ENCODE results near the gene SP9. TPM values are rescaled to one million over a fixed set of nuclear protein-coding genes. Genes with fewer than 3 reads are reported as not detected.

Gene SP9
- total RNA-seq, 1 donor from 2014 or later = not detected

- DNase-seq = peak; percentile 51
- H3K4me3 Mint-ChIP-seq = no peak overlapping the region
- H3K27ac Mint-ChIP-seq = no peak overlapping the region
- intact Hi-C loops (cut with micrococcal nuclease) = loop anchor here (10.0 kb wide), 1 partner anchor 174 kb away; no protein-coding TSS in a partner anchor
- peaks cover 10% of the 10 kb centered on the region for H3K9me3 Mint-ChIP-seq
- H3K27me3 Mint-ChIP-seq = peaks cover 88% of the 10 kb centered on the region
- H3K36me3 Mint-ChIP-seq (ENCODE audit: low read depth) = peaks cover 4% of the 10 kb centered on the region
- H3K4me1 Mint-ChIP-seq = peaks cover 23% of the 10 kb centered on the region
Observed at GRCh38 chr2:174328114-174328960, 6.4 kb upstream of the SP9 start.

DNA sequence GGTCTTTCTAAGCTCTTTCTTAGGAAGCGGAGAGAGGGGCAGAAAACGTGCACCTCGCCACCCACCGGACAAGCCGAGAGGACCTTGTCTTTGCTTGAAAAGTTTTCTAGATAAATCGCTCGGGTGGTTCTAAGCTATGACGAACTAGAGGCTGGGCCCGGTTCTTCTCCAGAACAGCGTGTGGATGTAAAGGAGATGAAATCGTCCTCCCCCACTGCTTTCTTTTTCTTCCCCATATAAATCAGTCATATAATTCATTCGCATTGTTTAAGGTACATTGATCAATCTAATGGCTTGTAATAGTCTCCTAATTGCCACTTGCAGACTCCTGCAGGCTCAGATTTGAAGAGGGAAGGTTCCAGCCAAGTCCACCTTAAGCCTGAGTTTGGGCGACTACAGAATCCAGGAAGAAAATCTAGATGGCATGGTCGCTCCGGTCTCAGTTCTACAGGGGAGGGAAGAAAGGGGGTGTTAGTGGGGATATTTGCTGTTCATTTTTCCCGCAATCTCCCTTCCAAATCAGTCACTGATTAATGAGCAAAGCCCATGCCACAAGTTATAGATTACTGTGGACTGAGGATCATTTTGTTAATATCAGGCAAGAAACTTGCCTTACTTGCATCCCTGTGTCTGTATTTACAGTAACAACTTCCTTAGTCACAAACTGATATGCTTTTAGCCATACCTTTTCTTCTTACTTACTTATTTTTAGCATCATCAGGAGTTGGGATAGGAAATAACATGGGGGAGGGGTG is 5.6 kb upstream of the SP9 start:
- H3K27ac Mint-ChIP-seq = no peak overlapping the region
- H3K9me3 Mint-ChIP-seq = peaks cover 10% of the 10 kb centered on the region
- no peak overlapping the region for H3K4me3 Mint-ChIP-seq
- DNase-seq = peak; percentile 58
- peaks cover 31% of the 10 kb centered on the region for H3K4me1 Mint-ChIP-seq
- intact Hi-C loops (cut with micrococcal nuclease) = loop anchor here (10.0 kb wide), 1 partner anchor 174 kb away; no protein-coding TSS in a partner anchor
- peaks cover 93% of the 10 kb centered on the region for H3K27me3 Mint-ChIP-seq
- H3K36me3 Mint-ChIP-seq (ENCODE audit: low read depth) = peaks cover 4% of the 10 kb centered on the region

GRCh38 chr2:174330945-174331594 is 3.7 kb upstream of the SP9 start:
- H3K4me1 Mint-ChIP-seq = peaks cover 35% of the 10 kb centered on the region
- peaks cover 84% of the 10 kb centered on the region for H3K27me3 Mint-ChIP-seq
- no peak overlapping the region for H3K4me3 Mint-ChIP-seq
- DNase-seq = peak; percentile 56
- intact Hi-C loops (cut with micrococcal nuclease) = loop anchor here (5.0 to 10.0 kb wide), 4 partner anchors 446 to 1831 kb away; partner anchors contain the start of gene EVX2
- no peak overlapping the region for H3K27ac Mint-ChIP-seq
- peaks cover 6% of the 10 kb centered on the region for H3K36me3 Mint-ChIP-seq (ENCODE audit: low read depth)
- peaks cover 10% of the 10 kb centered on the region for H3K9me3 Mint-ChIP-seq

- peaks cover 34% of the 10 kb centered on the region for H3K4me1 Mint-ChIP-seq
- DNase-seq = peak; percentile 54
- no peak overlapping the region for H3K27ac Mint-ChIP-seq
- peaks cover 10% of the 10 kb centered on the region for H3K9me3 Mint-ChIP-seq
- intact Hi-C loops (cut with micrococcal nuclease) = loop anchor here (1.0 to 10.0 kb wide), 5 partner anchors 10 to 1831 kb away; partner anchors contain the start of gene EVX2
- H3K27me3 Mint-ChIP-seq = peaks cover 81% of the 10 kb centered on the region
- no peak overlapping the region for H3K4me3 Mint-ChIP-seq
- H3K36me3 Mint-ChIP-seq (ENCODE audit: low read depth) = peaks cover 6% of the 10 kb centered on the region
Observed at GRCh38 chr2:174331595-174332216, 3.0 kb upstream of the SP9 start.

DNA sequence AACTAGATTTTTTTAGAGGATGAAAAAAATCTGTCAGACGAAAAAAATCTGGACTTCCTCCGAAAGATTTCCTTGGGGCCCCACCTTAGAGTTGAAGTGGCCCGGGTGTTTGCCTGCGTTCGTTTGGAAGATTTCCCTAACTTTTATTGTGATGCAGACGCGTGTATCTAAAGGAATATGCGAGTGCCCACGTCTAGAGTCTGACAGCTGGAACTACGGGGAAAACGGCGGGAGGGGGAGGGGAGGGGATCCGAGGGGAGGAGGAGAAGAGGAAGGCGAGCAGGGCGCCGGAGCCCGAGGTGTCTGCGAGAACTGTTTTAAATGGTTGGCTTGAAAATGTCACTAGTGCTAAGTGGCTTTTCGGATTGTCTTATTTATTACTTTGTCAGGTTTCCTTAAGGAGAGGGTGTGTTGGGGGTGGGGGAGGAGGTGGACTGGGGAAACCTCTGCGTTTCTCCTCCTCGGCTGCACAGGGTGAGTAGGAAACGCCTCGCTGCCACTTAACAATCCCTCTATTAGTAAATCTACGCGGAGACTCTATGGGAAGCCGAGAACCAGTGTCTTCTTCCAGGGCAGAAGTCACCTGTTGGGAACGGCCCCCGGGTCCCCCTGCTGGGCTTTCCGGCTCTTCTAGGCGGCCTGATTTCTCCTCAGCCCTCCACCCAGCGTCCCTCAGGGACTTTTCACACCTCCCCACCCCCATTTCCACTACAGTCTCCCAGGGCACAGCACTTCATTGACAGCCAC is 2.4 kb upstream of the SP9 start:
- intact Hi-C loops (cut with micrococcal nuclease) = loop anchor here (1.0 to 10.0 kb wide), 5 partner anchors 9 to 1830 kb away; partner anchors contain the start of gene EVX2
- H3K27me3 Mint-ChIP-seq = peaks cover 74% of the 10 kb centered on the region
- H3K9me3 Mint-ChIP-seq = peaks cover 7% of the 10 kb centered on the region
- H3K36me3 Mint-ChIP-seq (ENCODE audit: low read depth) = peaks cover 6% of the 10 kb centered on the region
- DNase-seq = peak; percentile 60
- peaks cover 27% of the 10 kb centered on the region for H3K4me1 Mint-ChIP-seq
- peak overlapping the region; percentile 12 for H3K4me3 Mint-ChIP-seq
- peak overlapping the region; percentile 63 for H3K27ac Mint-ChIP-seq

DNA sequence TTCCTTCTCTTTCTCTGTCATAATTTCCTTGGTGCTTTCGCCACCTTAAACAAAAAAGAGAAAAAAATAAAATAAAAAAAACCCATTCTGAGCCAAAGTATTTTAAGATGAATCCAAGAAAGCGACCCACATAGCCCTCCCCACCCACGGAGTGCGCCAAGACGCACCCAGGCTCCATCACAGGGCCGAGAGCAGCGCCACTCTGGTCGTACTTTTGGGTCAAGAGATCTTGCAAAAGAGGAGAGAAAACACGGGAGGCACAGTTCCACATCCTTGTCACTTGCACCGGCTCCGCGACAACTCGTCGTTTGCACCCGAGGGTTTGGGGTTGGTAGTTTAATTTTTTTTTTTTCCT is 1.8 kb upstream of the SP9 start:
- peak; percentile 63 for DNase-seq
- peaks cover 26% of the 10 kb centered on the region for H3K4me1 Mint-ChIP-seq
- peak overlapping the region; percentile 45 for H3K4me3 Mint-ChIP-seq
- peaks cover 7% of the 10 kb centered on the region for H3K9me3 Mint-ChIP-seq
- H3K27ac Mint-ChIP-seq = peak overlapping the region; percentile 58
- intact Hi-C loops (cut with micrococcal nuclease) = loop anchor here (5.0 to 10.0 kb wide), 4 partner anchors 448 to 1829 kb away; partner anchors contain the start of gene EVX2
- peaks cover 4% of the 10 kb centered on the region for H3K36me3 Mint-ChIP-seq (ENCODE audit: low read depth)
- H3K27me3 Mint-ChIP-seq = peaks cover 73% of the 10 kb centered on the region

DNA sequence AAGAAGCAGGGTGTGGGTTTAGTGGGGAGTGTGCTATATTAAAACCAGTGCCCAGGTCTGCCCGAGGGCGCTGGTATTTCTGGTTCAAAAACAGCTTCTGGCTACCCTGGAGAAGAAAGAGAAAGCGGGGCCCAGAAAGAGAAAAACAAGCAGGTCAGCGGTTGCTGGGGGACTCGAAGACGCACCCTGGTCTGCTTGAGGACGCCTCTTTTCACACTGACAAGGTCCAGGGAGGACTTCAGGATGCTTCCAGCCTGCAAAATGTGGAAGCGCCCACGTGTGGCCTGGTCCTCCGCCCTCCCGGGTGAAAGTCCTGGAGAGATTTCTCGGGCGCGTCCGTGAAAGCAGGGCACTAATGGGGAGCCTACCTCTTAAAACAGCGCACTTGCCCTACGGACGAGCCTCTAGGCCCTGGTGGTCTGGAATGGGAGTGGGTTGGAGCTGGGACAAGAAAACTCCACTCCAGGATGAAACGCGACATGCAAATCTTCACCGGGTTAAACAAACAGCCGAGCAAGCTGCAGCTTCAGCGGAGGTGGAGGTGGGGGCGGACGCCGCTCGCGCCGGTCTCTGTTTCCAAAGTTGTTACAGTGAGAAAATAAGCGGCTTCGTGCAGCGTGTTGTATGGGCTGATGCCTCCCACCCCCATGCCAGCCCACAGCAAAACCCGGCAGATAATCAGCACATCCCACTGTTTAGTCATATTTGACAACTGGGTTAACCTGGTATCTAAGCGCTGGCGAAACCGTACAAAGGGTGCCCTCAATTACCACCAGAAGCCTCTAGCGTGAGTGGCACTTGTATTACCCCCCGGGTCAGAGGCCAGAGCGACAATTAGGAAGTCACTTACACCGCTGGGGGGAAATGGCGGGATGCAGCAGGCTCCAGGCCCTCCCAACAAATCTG is 1.1 kb upstream of the SP9 start:
- H3K27ac Mint-ChIP-seq = peak overlapping the region; percentile 67
- DNase-seq = peak; percentile 70
- H3K27me3 Mint-ChIP-seq = peaks cover 73% of the 10 kb centered on the region
- peaks cover 25% of the 10 kb centered on the region for H3K4me1 Mint-ChIP-seq
- peaks cover 6% of the 10 kb centered on the region for H3K9me3 Mint-ChIP-seq
- intact Hi-C loops (cut with micrococcal nuclease) = loop anchor here (5.0 to 10.0 kb wide), 4 partner anchors 449 to 1829 kb away; partner anchors contain the start of gene EVX2
- peak overlapping the region; percentile 45 for H3K4me3 Mint-ChIP-seq
- H3K36me3 Mint-ChIP-seq (ENCODE audit: low read depth) = peaks cover 4% of the 10 kb centered on the region

- H3K27ac Mint-ChIP-seq = peak overlapping the region; percentile 67
Observed at GRCh38 chr2:174334278-174334715, 457 bp upstream of the SP9 start.

GRCh38 chr2:174335254-174335987 is 667 bp downstream of the SP9 start:
- Mint-ChIP-seq H3K36me3 (ENCODE audit: low read depth) (peaks cover 4% of the 10 kb centered on the region), H3K9me3 (no peaks in the 10 kb centered on the region), H3K4me3 (peak overlapping the region; percentile 34), H3K27me3 (peaks cover 68% of the 10 kb centered on the region), H3K4me1 (peaks cover 27% of the 10 kb centered on the region), H3K27ac (peak overlapping the region; percentile 75)
- intact Hi-C loops (cut with micrococcal nuclease) = loop anchor here (10.0 kb wide), 2 partner anchors 451 to 1799 kb away; no protein-coding TSS in a partner anchor
- DNase-seq = peak; percentile 68

More at GRCh38 chr2:174334278-174334715, 457 bp upstream of the SP9 start:
- H3K27me3 Mint-ChIP-seq = peaks cover 73% of the 10 kb centered on the region
- peaks cover 4% of the 10 kb centered on the region for H3K36me3 Mint-ChIP-seq (ENCODE audit: low read depth)
- intact Hi-C loops (cut with micrococcal nuclease) = loop anchor here (5.0 to 10.0 kb wide), 4 partner anchors 449 to 1828 kb away; partner anchors contain the start of gene EVX2
- DNase-seq = peak; percentile 61
- peaks cover 23% of the 10 kb centered on the region for H3K4me1 Mint-ChIP-seq
- H3K4me3 Mint-ChIP-seq = peak overlapping the region; percentile 45
- no peaks in the 10 kb centered on the region for H3K9me3 Mint-ChIP-seq

DNA sequence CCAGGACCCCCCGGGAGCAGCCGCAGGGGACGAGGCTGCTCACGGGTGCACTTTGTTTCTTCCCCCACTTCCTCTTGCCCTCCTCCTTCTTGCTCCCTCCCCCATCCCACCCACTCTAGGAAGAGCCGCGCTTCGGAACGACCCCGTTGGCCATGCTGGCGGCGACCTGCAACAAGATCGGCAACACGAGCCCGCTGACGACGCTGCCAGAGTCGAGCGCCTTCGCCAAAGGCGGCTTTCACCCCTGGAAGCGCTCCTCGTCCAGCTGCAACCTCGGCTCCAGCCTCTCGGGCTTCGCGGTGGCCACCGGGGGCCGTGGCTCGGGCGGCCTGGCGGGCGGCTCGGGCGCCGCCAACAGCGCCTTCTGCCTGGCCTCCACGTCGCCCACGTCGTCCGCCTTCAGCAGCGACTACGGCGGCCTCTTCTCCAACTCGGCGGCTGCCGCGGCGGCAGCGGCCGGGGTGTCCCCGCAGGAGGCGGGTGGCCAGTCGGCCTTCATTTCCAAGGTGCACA is 1.3 kb downstream of the SP9 start:
- Mint-ChIP-seq H3K9me3 (no peaks in the 10 kb centered on the region), H3K4me1 (peaks cover 27% of the 10 kb centered on the region), H3K27ac (peak overlapping the region; percentile 34), H3K27me3 (peaks cover 65% of the 10 kb centered on the region), H3K4me3 (peak overlapping the region; percentile 54), H3K36me3 (ENCODE audit: low read depth) (peaks cover 4% of the 10 kb centered on the region)
- intact Hi-C loops (cut with micrococcal nuclease) = loop anchor here (10.0 kb wide), 2 partner anchors 451 to 1799 kb away; no protein-coding TSS in a partner anchor
- peak; percentile 71 for DNase-seq

All from activated CD4-positive, alpha-beta T cell treated with anti-CD3 and anti-CD28 coated beads, Interleukin-2, amount 10 ng/mL, durations not matched to agents 24 days and 14 days (primary cell).